Measurements from ENCODE around the gene CPNE6.
"Not testable (repeated sequence)": the region's sequence is repeated elsewhere in the genome, so short reads cannot be mapped to it uniquely, and the experiment has no call there.

Gene CPNE6

DNA sequence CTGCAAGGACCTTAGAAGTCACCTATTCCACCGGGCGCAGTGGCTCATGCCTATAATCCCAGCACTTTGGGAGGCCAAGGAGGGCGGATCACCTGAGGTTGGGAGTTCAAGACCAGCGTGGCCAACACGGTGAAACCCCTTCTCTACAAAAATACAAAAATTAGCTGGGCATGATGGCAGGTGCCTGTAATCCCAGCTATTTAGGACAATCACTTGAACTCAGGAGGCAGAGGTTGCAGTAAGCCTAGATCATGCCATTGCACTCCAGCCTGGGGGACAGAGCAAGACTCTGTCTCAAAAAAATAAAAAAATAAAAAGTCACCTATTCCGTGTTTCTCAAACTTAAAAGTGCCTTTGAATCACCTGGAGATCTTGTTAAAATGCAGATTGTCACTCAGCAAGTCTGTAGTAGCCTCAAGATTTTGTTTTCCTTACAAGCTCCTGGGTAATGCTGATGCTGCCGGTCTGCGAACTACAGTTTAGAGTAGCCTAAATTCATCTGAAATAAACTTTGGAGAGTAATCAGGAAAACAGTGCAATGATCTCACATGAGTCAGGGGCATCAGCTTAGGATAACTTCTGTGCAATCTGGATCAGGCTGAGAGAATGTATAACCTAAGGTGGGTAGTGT is 34.4 kb downstream of the CPNE6 start:
- DNase-seq (ENCODE audit: low read depth in 2 of 2) = not testable (repeated sequence)

DNA sequence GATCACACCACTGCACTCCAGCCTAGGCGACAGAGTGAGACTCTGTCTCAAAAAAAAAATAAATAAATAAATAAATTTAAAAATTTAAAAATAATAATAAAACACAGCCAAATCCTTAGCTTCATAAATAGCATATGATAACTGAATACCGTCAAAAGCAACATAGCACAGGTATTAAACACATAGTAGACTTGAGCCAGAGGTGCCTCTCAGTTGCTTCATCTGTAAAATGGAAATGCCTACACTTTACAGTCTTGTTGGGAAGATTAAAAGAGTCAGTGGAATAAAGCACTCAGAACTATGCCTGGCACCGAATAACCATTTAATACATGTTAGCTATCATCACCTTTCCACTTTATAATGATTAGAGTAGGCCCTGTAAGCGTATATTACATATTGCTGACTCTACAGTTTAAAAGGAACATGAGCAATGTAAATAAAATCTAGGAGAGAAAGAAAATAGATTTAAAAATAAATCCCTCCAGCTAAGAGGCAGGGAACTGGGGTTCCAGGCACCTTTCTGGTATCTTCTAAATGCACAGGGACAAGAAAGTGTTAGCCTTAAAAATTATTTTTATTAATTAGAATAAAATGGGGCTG is 35.4 kb downstream of the CPNE6 start:
- no peak for DNase-seq (ENCODE audit: low read depth in 2 of 2)

DNA sequence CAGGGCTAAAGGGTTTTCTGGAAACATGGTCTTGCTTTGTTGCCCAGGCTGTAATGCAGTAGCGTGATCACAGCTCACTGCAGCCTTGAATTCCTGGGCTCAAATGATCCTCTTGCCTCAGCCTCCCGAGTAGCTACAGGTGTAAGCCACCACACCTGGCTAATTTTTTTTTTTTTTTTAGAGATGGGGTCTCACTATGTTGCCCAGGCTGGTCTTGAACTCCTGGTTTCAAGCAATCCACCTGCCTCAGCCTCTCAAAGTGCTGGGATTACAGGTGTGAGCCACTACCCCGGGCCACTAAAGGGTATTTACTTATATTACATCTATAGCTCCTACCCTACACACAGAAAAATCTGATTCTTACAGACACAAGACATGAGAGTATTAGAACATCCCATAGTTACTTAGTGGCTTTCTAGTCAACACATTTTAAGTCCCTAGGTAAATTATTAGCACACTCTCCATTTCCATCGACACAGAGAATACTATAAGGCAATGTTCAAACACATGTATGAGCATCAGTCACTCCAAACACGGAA is 37.0 kb downstream of the CPNE6 start:
- no peak for DNase-seq (ENCODE audit: low read depth in 2 of 2)

DNA sequence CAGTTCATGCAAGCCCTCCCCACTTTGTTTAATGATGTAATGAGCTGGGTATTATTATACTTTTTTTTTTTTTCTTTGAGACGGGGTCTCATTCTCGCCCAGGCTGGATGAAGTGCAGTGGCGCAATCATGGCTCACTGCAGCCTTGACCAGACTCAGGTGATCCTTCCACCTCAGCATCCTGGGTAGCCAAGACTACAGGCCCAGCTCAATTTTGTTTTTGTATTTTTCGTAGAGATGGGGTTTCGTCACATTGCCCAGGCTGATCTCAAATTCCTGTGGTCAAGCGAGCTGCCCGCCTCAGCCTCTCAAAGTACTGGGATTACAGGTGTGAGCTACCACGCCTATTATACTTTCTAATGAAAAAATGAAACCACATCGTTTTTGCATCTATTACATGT is 38.7 kb downstream of the CPNE6 start:
- no peak for DNase-seq (ENCODE audit: low read depth in 2 of 2)

DNA sequence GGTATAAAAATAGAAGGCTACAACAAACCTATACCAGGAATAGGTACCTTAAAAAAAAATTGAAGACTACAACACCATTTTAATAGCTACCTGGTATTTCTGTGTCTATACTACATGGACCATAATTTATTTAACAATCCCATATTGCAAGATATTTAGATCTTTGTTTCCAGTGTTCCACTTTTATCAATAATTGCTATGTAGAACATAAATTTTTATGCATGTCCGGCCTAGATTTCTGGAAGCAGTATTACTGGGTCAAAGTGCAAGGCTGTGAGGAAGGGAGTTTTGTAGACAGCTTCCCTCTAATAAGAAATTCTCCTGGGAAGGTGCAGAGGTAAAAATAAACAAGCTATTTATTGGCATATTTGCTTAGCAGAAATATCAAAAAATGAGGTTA is 39.2 kb downstream of the CPNE6 start:
- no peak for DNase-seq (ENCODE audit: low read depth in 2 of 2)

DNA sequence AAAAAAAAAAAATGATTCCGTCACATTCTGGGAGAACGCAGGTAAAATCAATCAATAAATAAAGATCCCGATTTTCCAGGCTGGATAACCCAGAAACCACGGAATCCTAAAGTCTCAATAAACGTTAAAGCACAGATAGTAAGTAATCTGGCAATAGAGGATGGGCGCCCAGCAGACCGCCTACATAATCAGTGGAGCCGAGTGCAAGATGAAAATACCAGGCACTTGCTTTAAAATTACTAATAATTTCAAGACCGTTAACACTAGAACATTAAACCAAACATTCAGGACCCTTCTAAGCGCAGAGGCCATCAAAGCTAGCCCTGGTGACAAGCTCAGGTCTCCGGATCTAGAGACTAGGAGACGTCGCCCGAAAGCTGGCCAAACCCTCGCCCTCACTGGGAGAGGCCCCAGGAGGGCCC is 42.0 kb downstream of the CPNE6 start:
- no peak for DNase-seq (ENCODE audit: low read depth in 2 of 2)

DNA sequence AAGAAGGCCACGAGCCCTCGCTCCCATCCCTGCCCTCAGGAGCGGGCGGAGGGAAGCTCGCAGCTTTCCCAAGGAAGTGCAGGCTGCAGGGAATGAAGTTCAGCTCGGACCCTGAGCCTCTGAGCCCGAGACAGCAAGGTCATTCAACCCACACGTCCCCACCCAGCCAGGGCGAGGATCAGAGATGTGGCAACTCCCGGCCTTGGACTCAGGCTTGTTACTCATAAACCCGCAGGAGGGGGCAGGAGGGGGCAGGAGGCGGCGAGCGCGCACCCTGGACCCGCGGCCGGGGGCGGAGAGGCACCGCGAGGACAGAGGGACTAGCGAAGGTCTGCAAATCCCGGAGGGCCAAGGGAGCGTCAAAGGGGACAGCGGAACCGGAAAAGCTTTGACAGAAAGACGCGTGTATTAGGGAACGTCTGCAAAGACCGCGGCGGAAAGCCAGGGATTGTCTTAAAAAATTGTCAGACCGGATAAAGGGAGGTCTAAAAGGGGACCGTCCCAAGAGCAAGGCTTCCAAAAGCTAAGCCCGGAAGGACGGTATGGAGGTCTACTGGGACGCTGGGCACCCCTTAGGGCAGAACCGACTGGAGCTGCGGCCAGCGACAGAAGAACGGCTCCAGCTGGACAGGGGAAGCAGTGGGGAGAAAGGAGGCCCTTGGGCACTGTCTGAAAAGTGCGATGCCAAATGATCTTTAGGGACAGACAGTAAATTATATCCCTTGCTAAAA is 42.6 kb downstream of the CPNE6 start:
- peak; percentile 58 to 61 for DNase-seq (ENCODE audit: low read depth in 2 of 2)

DNA sequence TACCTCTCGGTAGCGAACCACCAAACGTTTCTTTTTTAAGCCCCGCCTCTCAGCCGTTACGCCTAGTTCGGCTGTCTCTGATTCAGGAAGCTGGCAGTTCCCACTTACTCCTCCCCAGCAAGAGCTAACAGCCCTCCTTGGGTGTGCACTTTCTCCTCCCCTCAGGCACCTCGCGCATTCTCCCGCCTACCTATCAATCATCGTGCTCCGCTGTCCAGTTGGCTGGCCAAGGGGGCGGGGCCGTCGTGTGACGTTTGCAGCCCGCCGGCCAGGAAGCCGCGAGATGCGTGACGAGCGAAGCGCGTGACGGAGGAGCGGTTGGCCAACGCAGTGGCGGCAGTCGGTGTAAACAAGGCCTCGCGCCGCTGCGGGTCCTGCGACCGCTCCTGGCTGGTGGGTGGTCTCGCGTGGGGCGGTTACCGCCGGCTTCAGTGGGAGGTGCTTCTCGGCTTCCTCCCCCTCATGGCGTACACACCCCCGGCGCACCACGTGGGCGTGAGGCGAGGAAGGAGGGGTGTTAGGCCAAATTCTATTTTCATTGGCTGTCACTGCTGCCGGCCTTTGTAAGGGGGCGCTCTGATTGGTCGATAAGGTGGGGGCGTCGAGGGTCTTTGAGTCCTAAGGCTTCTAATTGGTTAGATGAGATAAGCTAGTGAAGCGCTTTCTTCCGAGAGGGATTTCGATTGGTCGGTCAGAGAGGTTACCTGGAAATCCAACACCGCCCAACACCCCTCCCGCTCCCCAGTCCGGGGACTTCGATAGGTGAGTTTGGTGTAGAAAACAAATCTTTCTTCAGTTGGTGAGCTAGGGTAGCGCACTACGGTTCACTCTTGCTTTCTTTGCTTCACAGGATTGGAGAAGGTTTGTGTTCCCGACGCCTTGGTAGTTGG is 43.4 kb downstream of the CPNE6 start, which contains the start of the genes DCAF11 and NRL:
DCAF11 (plus strand) TSS at position 246 of the 890 bp plus-strand sequence. CDS start 818 bp downstream, outside the sequence.
NRL (minus strand) TSS at position 418 of the 890 bp plus-strand sequence. CDS start 32,101 bp downstream, outside the sequence.
- DNase-seq (ENCODE audit: low read depth in 2 of 2) = peak; percentile 98 to 99

DNA sequence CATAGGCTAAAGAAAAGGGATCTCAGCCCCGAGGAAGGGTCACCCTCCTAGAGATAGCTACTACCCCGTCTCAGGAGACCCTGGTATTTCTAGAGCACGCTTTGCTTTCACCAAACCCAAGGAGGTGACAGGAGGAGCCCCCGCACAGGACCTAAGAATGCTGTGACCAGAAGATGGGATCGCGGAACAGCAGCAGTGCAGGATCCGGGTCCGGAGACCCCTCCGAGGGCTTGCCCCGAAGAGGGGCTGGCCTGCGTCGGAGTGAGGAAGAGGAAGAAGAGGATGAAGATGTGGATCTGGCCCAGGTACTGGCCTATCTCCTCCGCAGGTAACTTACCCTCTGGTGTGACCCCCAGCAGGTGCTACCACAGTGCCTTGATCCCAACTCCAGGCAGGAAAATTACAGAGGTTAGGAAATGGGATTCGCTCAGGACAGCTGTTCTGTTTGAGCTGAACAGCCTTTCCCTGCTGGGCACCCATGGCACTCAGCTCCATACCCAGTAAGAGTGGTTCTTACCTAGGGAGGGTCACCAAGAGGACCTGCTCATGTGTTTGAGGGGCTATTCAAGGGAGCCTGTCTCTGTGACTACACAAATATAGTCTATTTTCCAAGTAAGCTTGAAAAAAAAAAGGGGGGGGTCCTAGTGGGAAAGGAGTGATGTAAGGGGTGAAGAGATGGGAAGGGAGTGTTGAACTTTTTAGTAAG is 44.2 kb downstream of the CPNE6 start:
- no peak for DNase-seq (ENCODE audit: low read depth in 2 of 2)

DNA sequence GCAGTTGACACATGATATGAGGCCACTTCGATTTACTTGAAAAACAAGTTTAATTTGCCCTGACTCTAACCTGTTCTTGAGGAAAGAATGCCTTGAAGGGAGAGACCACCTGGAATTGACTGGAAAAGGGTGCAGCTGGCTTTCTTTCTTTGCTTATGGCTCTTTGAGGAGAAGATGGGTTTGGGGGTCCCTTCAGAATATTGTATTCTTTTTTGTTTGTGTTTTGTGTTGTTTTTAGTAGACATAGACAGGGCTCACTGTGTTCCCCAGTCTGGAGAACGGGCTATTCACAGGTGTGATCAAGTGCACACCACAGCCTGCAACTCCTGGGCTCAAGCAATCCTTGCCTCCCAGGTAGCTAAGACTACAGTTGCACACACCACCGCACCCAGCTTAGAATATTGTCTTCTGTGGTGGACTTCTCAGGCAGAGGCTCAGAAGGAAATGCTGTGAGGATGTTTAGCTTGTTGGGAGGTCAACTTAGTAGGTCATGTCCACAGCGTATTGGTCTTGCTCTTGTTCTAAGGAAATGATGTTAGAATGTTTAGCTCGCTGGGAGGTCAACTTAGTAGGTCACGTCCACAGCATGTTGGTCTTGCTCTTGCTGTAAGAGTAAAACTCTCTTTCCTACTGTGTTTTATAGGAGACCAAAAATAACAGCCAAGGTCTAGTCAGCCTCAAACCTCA is 44.9 kb downstream of the CPNE6 start:
- no peak for DNase-seq (ENCODE audit: low read depth in 2 of 2)

DNA sequence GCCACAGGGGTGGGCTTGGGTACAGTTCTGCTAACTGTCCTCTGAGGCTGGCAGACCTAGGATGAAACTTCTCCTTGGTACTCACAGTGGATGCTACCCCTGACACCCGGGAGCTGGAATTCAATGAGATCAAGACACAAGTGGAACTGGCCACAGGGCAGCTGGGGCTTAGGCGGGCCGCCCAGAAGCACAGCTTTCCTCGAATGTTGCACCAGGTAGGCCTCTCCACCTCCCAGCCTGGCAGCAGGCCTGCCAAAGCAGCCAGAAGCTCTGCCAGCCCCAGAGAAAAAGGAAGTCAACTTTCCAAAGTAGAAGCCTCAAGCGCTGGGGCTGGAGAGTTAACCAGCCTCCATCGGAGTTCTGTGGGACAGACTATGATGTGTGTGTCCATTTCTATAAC is 45.8 kb downstream of the CPNE6 start:
- DNase-seq (ENCODE audit: low read depth in 2 of 2) = no peak

DNA sequence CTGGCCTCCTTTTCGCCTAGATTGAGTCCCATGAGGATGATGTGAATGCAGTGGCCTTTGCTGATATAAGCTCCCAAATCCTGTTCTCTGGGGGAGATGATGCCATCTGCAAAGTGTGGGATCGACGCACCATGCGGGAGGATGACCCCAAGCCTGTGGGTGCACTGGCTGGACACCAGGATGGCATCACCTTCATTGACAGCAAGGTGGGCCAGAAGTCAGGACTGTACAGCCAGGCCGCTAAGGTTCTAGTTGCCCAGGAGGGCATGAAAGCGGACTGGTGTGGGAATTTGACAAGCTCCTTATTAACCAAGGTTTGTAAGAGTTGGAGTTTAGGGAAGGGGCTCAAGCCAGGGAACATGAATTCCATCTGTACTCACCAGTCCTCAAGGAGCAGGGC is 48.3 kb downstream of the CPNE6 start:
- no peak for DNase-seq (ENCODE audit: low read depth in 2 of 2)

DNA sequence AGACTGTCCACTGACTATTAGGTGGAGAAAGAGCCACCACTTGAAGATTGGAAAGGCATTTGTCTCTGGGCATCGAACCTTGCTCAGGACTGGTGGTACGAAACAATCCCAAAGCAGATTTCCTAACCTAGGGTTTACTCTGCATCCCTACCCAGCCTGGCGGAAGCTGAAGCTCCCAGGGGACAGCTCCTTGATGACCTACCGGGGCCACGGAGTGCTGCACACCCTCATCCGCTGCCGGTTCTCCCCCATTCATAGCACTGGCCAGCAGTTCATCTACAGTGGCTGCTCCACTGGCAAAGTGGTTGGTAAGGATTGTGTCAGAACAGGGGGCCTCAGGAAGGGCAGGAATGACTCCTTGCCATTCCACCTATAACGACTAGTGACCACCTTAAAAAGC is 49.8 kb downstream of the CPNE6 start:
- DNase-seq (ENCODE audit: low read depth in 2 of 2) = no peak

DNA sequence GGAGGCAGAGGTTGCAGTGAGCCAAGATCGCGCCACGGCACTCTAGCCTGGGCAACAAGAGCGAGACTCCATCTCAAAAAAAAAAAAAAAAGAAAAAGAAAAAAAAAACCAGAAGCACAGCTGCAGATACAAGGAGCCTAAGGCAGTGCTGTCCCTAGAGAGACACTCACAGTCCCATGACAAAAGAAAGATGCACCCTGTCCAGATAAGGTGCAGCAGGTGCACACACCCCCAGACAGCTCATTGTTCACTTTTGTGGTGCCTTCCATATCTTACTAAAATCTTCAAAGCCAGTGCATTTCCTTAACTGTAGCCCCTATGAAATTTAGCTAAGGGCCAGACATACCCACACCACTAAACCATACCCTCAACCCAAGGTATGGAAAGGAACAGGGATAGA is 51.1 kb downstream of the CPNE6 start:
- no peak for DNase-seq (ENCODE audit: low read depth in 2 of 2)

DNA sequence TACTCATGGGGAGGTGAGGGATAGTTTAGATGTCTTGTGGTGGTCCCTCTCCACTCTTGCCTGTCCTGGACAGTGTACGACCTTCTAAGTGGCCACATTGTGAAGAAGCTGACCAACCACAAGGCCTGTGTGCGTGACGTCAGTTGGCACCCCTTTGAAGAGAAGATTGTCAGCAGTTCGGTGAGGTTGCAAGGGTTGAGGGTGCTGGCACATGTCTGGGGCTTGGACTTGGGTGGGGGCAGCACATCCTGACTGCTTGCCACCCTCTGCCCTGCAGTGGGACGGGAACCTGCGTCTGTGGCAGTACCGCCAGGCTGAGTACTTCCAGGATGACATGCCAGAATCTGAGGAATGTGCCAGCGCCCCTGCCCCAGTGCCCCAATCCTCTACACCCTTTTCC is 51.5 kb downstream of the CPNE6 start:
- DNase-seq (ENCODE audit: low read depth in 2 of 2) = no peak

DNA sequence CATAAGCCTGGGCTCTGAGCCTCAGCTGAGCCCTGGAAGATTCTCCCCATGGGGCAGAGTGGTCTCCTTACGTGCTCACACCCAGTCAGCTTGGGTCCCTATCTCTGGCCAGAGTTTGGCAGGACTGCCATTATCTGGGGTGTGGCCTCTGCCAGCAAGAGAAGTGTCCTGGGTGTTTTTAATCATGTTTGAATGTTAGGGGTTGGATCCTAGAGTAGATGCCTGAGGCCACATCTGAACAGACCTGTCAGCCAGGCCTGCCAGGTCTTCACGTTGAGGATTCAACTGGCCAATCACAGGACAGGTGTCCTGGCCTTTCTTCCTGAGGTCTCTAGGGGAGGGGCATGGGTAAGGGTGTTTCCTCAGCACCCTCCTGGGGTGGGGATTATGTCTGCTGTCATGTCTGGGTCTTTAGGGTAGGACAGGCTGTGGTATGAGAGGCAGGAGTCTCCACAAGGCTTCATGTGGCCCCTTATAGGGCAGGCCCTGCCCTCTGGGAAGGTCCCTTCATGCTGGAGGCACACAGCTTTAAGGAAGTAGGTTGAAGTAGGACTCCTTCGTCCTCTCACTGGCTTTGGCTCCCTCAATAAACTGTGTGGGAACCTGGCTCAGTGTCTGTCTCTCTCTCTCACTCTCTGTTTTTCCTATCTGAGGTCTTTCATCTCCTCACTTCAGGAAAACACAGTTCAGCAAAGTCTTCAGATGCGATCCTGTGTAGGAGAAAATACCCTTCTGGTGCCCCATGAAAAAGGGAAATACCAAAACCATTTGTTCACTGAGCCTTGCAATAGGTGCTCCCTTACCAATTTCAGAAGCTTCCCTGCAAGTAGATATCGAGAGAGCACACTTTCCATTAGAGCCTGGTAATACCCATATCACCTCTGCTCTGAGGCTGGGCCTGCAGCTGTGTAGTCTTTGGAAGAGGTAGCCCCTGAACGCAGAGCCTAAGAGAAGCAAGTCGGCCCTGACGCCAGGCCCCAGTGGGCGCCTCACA is 52.4 kb downstream of the CPNE6 start:
- no peak for DNase-seq (ENCODE audit: low read depth in 2 of 2)

DNA sequence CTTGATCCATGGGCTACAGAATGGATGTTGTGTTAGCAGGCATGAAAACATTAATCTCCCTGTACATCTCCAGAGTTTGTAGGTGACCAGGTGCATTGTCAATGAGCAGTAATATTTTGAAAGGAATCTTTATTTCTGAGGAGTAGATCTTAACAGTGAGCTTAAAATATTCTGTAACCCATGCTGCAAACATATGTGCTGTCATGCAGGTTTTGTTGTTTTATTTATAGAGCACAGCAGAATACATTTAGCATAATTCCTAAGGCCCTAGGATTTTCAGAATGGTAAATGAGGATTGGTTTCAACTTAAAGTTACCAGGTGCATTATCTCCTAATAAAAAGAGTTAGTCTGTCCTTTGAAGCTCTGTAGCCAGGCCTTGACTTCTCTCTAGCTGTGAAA is 55.6 kb downstream of the CPNE6 start:
- no peak for DNase-seq (ENCODE audit: low read depth in 2 of 2)

DNA sequence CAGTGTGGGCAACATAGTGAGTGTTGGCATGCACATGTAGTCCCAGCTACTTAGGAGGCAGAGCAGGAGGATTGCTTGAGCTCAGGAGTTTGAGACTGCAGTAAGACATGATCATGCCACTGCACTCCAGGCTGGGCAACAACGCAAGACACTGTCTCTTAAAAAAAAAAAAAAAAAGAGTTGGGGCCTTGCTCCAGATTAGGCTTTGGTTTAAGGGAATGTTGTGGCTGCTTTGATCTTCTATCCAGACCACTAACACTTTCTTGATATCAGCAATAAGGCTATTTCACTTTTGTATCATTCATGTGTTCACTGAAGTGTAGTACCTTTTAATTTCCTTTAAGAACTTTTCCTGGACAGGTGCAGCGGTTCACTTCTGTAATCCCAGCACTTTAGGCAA is 56.3 kb downstream of the CPNE6 start:
- DNase-seq (ENCODE audit: low read depth in 2 of 2) = no peak

Data from stimulated activated CD8-positive, alpha-beta memory T cell treated with anti-CD3 and anti-CD28 coated beads, Interleukin-7, amount 100 ng/mL, for 4 hours (primary cell).